K562 (cell line): ENCODE data around the gene SIKE1. TPM values are rescaled to one million over a fixed set of nuclear protein-coding genes. Genes with fewer than 3 reads are reported as not detected.

ENCODE experiments used
- ATAC-seq: fragments of 200-7000 bp; cut with Tn5 transposase; 3 replicates; pipeline ENCODE4 v1.9.1; 2020; ENCODE audit warnings: moderate library complexity
- BruUV-seq: library from RNA; stranded (reverse); fragments of 400-500 nt; replicated peaks from 2 replicates; lab custom pipeline; 2021; lab: Mats Ljungman, UMichigan
- CTCF ChIA-PET: fragments of 300-600 bp; formaldehyde crosslinking; extraction: SDS; loops from one replicate; lab custom pipeline; 2021; ENCODE audit warnings: low intra/inter-chr PET ratio; lab: Yijun Ruan, JAX
- POLR2A ChIA-PET: fragments of 300-600, 350-650 bp; sonication (Branson Sonifier 250); formaldehyde crosslinking; extraction: SDS; loops from one replicate; lab custom pipeline; 2021; ENCODE audit warnings: antibody characterized with exemption, inconsistent platforms; lab: Yijun Ruan, JAX
- DNase-seq, 4 experiments: peaks; one replicate each; pipeline versions ENCODE4 v3.0.0 to v3.0.0-alpha.2; 2011 to 2018; ENCODE audit warnings: low spot score in 3 of 4, mixed read lengths in 3 of 4; ENCODE audit errors: extremely low read depth in 1 of 4
- FAIRE-seq: peaks from 2 replicates; lab custom pipeline; 2011; peaks lifted over from hg19 to GRCh38; lab: Jason Lieb, UNC
- H2AFZ ChIP-seq: 2 replicates; pipeline ENCODE4 v1.6.0; 2011; ENCODE audit warnings: low read depth, low read length, control low read depth, inconsistent platforms
- H3K27ac ChIP-seq: fragments of 200-600 bp; 3 replicates; pipeline ENCODE4 v1.8.0; 2011; ENCODE audit warnings: low read depth, mild to moderate bottlenecking, control low read depth, inconsistent platforms, low read length, moderate library complexity, mixed read lengths; ENCODE audit errors: extremely low read depth
- H3K27me3 ChIP-seq, 2 experiments: fragments of 300-600 bp in 1 of 2; 2 replicates in 1 of 2; 3 replicates in 1 of 2; pipeline versions ENCODE4 v1.6.0 to v1.8.0; 2011; ENCODE audit warnings: inconsistent platforms in 2 of 2, low read length in 2 of 2, mild to moderate bottlenecking in 1 of 2, mixed read lengths in 1 of 2, moderate library complexity in 1 of 2; ENCODE audit not compliant: control insufficient read depth in 2 of 2, insufficient read depth in 2 of 2
- H3K36me3 ChIP-seq: fragments of 300-600 bp; 3 replicates; pipeline ENCODE4 v1.8.0; 2011; ENCODE audit warnings: mild to moderate bottlenecking, low read length, inconsistent platforms; ENCODE audit not compliant: control insufficient read depth, insufficient read depth
- H3K4me1 ChIP-seq, 2 experiments: fragments of 200-600 bp in 1 of 2; replicated peaks in 1 of 2; 2 replicates in 1 of 2; 3 replicates in 1 of 2; pipeline versions ENCODE4 v1.5.1 to v1.8.0; 2011; ENCODE audit warnings: inconsistent platforms in 2 of 2, low read length in 2 of 2, mild to moderate bottlenecking in 1 of 2, mixed read lengths in 1 of 2, moderate library complexity in 1 of 2; ENCODE audit not compliant: control insufficient read depth in 2 of 2, insufficient read depth in 2 of 2
- H3K4me2 ChIP-seq: 2 replicates; pipeline ENCODE4 v1.6.1; 2011; ENCODE audit warnings: low read length, control low read depth, inconsistent platforms, mixed read lengths; ENCODE audit not compliant: insufficient read depth
- H3K4me3 ChIP-seq: fragments of 200-600 bp; sonication (generic), shearing (Covaris generic); 2 replicates; pipeline ENCODE4 v1.5.1; 2016; ENCODE audit warnings: control low read depth, inconsistent platforms
- H3K79me2 ChIP-seq: fragments of 200-600 bp; 3 replicates; pipeline ENCODE4 v1.8.0; 2011; ENCODE audit warnings: low read length, inconsistent platforms; ENCODE audit not compliant: control insufficient read depth, insufficient read depth
- H3K9ac ChIP-seq, 2 experiments: 2 replicates each; pipeline versions ENCODE4 v1.6.0 to v1.6.1; 2011; ENCODE audit warnings: low read depth in 2 of 2, low read length in 2 of 2, control low read depth in 1 of 2, inconsistent platforms in 1 of 2, mild to moderate bottlenecking in 1 of 2, mixed read lengths in 1 of 2; ENCODE audit not compliant: insufficient read depth in 1 of 2
- H3K9me1 ChIP-seq: one replicate; pipeline ENCODE4 v1.6.0; 2011; ENCODE audit warnings: inconsistent platforms, mild to moderate bottlenecking, low read length, moderate library complexity; ENCODE audit not compliant: control insufficient read depth, insufficient read depth
- H3K9me3 ChIP-seq: replicated peaks from 2 replicates; pipeline ENCODE4 v1.5.1; 2011; ENCODE audit warnings: low read depth, low read length, inconsistent platforms; ENCODE audit not compliant: control insufficient read depth, insufficient read depth
- H4K20me1 ChIP-seq: replicated peaks from 2 replicates; pipeline ENCODE4 v1.6.1; 2011; ENCODE audit warnings: low read length, inconsistent platforms, mixed read lengths; ENCODE audit not compliant: control insufficient read depth, insufficient read depth
- CEBPB ChIP-seq: fragments of 450-650 bp; IDR thresholded peaks from 2 replicates; pipeline ENCODE4 v1.6.1; 2016; ENCODE audit warnings: missing genetic modification characterization, missing compliant biosample characterization
- CEBPG ChIP-seq, 3 experiments: fragments of 200-800 bp in 1 of 3; sonication (Bioruptor generic) in 1 of 3; sonication (generic) in 1 of 3; formaldehyde crosslinking in 1 of 3; IDR thresholded peaks in 2 of 3; conservative IDR thresholded peaks in 1 of 3; 2 replicates each; pipeline versions ENCODE4 v1.6.1 to v1.8.0; 2016 to 2022; ENCODE audit warnings: missing compliant biosample characterization in 2 of 3, missing genetic modification characterization in 2 of 3, mild to moderate bottlenecking in 1 of 3, missing genetic modification reagents in 1 of 3
- ELF1 ChIP-seq: fragments of 200-800 bp; sonication (Bioruptor generic); IDR thresholded peaks from 2 replicates; pipeline ENCODE4 v1.6.1; 2016; ENCODE audit warnings: missing genetic modification characterization, missing compliant biosample characterization
- EWSR1 ChIP-seq: fragments of 450-650 bp; IDR thresholded peaks from 2 replicates; pipeline ENCODE4 v1.6.1; 2018; ENCODE audit warnings: borderline replicate concordance, mild to moderate bottlenecking, low read depth, moderate library complexity; ENCODE audit not compliant: partially characterized antibody
- MEF2D ChIP-seq: conservative IDR thresholded peaks from 2 replicates; pipeline ENCODE4 v1.6.1; 2016; ENCODE audit warnings: low read depth, missing genetic modification characterization, missing compliant biosample characterization
- NCOA1 ChIP-seq: fragments of 450-650 bp; IDR thresholded peaks from 2 replicates; pipeline ENCODE4 v1.6.1; 2016; ENCODE audit warnings: low read depth
- NFE2 ChIP-seq: IDR thresholded peaks from 2 replicates; pipeline ENCODE4 v1.6.1; 2014; ENCODE audit warnings: antibody characterized with exemption, low read depth
- NR2C1 ChIP-seq, 2 experiments: fragments of 450-650 bp; IDR thresholded peaks; 2 replicates each; pipeline ENCODE4 v1.6.1; 2017; ENCODE audit warnings: mild to moderate bottlenecking in 2 of 2, antibody characterized with exemption in 1 of 2, inconsistent platforms in 1 of 2, missing compliant biosample characterization in 1 of 2, missing genetic modification characterization in 1 of 2
- STAG1 ChIP-seq: sonication (generic); formaldehyde crosslinking; IDR thresholded peaks from 2 replicates; pipeline ENCODE4 v1.5.0; 2020; ENCODE audit warnings: missing genetic modification reagents, borderline replicate concordance
- ZFP36 ChIP-seq: fragments of 150-350 bp; IDR thresholded peaks from 2 replicates; pipeline ENCODE4 v1.6.1; 2018; ENCODE audit warnings: low read length, low read depth; ENCODE audit not compliant: partially characterized antibody
- ZKSCAN8 ChIP-seq: fragments of 200-800 bp; sonication (Bioruptor generic); IDR thresholded peaks from 2 replicates; pipeline ENCODE4 v1.6.1; 2016; ENCODE audit warnings: missing genetic modification characterization, missing compliant biosample characterization
- ZNF134 ChIP-seq: fragments of 250-450 bp; sonication (Bioruptor Pico); conservative IDR thresholded peaks from 2 replicates; pipeline ENCODE4 v1.4.0; 2020
- ZNF175 ChIP-seq: fragments of 200-800 bp; sonication (Bioruptor generic); IDR thresholded peaks from 2 replicates; pipeline ENCODE4 v1.6.1; 2016; ENCODE audit warnings: low read depth, mild to moderate bottlenecking, missing genetic modification characterization, missing compliant biosample characterization
- ZNF778 ChIP-seq: fragments of 450-650 bp; formaldehyde crosslinking; IDR thresholded peaks from 2 replicates; pipeline ENCODE4 v1.4.0; 2020; ENCODE audit warnings: mild to moderate bottlenecking, moderate library complexity
- WGBS: fragments of 100-300 bp; shearing (Covaris generic); methylation state at CpG from one replicate; pipeline ENCODE4 v1.1.6; 2016; ENCODE audit warnings: low coverage, mixed read lengths; ENCODE audit not compliant: insufficient coverage; ENCODE audit errors: missing lambda C conversion rate; 5-methylcytosine and 5-hydroxymethylcytosine counted together
- in situ Hi-C: fragments of 300-500 bp; cut with MboI; formaldehyde crosslinking; loops from 4 replicates; pipeline ENCODE4 v1.15.0; 2018; ENCODE audit warnings: inconsistent platforms, mixed read lengths
- intact Hi-C: fragments of 100-400 bp; cut with micrococcal nuclease; formaldehyde crosslinking; loops from 2 replicates; pipeline ENCODE4 v1.14.2; 2022
- polyA plus RNA-seq, 8 experiments: library from polyadenylated mRNA; depleted of rRNA in 4 of 8; stranded (reverse) in 5 of 8; unstranded in 3 of 8; fragments of >200 nt; fragmentation: Nextera tagmentation in 2 of 8; fragmentation: Illumina TruSeq in 1 of 8; extraction: Ambion mirVana in 2 of 8; extraction: Trizol in 1 of 8; gene quantifications; 2 replicates each; pipeline versions ENCODE4 v1.2.1 to v1.2.3, GENCODE V29; 2011 to 2014; ENCODE audit warnings: inconsistent platforms in 1 of 8, missing spikeins in 1 of 8
- total RNA-seq, 7 experiments: library from RNA; depleted of rRNA in 6 of 7; stranded (reverse); fragments of >200 nt in 6 of 7; fragmentation: Illumina TruSeq in 2 of 7; extraction: Trizol in 2 of 7; gene quantifications; 2 replicates each; pipeline versions ENCODE4 v1.2.1 to v1.2.3, GENCODE V29; 2011 to 2021; ENCODE audit warnings: low replicate concordance in 1 of 7
- TF ChIP-seq, protein P1 (sequence below), 2 experiments: IDR thresholded peaks in 1 of 2; conservative IDR thresholded peaks in 1 of 2; 2 replicates each; pipeline ENCODE4 v1.6.1; 2016; ENCODE audit warnings: low read depth in 2 of 2, mild to moderate bottlenecking in 1 of 2, missing compliant biosample characterization in 1 of 2, missing genetic modification characterization in 1 of 2, moderate library complexity in 1 of 2

The SIKE1 gene
- total and polyA plus RNA-seq, 9 of the 15 experiments (the other 6 are each of a cell fraction or from before 2014, with no cell fraction given), result 21.8 to 144 (median 76.3) TPM

DNA sequence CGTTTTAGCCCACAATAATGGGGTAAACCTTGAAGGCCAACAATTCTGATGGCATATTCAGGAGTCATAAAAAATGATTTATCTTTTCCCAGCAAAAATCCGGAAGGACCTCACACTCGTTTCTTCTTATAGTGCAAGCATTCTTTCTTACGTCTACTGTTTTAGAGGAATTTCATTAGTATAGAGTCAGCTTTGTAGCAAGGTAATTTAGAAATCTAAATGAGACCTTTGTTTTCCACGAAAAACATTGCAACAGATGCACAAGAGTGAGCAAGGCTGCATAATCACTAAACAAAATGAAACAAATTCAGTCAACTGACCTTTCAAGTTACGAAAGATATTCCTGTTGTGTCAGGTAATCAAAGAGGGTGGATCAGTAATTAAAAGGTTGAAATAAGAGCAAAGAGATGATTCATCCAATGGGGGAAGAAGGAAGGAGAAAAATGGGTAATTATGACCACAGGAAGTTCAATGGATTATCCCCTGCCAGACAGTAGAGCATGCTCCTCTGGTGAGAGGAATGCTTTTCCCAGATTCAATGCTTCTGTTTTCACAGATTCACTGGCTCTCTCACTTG, 22.1 kb downstream of the SIKE1 start:
- peaks cover 6% of the 10 kb centered on the region for H3K9me3 ChIP-seq
- ATAC-seq, result no peak
- TF ChIP-seq ZKSCAN8 (CRISPR knock-in tag) (peak; percentile 62; the same call in 1 of the 2 replicates), NCOA1 (no peak), NR2C1 (IDR thresholded peaks at IDR 0.05) (no peak), NR2C1 (tag; IDR thresholded peaks at IDR 0.05) (peak; percentile 1; the same call in 1 of the 2 replicates), MEF2D (tag) (no peak), CEBPB (tag) (peak; percentile 13; the same call in 1 of the 2 replicates), CEBPG (CRISPR knock-in tag; IDR thresholded peaks at IDR 0.05) (no peak), CEBPG (tag; conservative IDR thresholded peaks at IDR 0.05 in 1 of 2, IDR thresholded peaks at IDR 0.05 in 1 of 2) (0 out of 4 replicates have a peak, but pooled peaks of 1 of the 2 experiments have one; percentile 43), ZNF134 (CRISPR knock-in tag) (no peak), ZFP36 (no peak), ZNF778 (CRISPR knock-in tag) (no peak), STAG1 (CRISPR knock-in tag) (no peak), NFE2 (no peak), EWSR1 (peak; percentile 60), ZNF175 (CRISPR knock-in tag) (peak; percentile 21; the same call in 1 of the 2 replicates), ELF1 (tag) (0 out of 2 replicates have a peak, but pooled peaks have one; percentile 5)
- TF ChIP-seq, protein P1, sequence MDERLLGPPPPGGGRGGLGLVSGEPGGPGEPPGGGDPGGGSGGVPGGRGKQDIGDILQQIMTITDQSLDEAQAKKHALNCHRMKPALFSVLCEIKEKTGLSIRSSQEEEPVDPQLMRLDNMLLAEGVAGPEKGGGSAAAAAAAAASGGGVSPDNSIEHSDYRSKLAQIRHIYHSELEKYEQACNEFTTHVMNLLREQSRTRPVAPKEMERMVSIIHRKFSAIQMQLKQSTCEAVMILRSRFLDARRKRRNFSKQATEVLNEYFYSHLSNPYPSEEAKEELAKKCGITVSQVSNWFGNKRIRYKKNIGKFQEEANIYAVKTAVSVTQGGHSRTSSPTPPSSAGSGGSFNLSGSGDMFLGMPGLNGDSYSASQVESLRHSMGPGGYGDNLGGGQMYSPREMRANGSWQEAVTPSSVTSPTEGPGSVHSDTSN (CRISPR knock-in tag; IDR thresholded peaks at IDR 0.05; ENCODE audit: low read depth), result no peak
- TF ChIP-seq, protein P1 (tag; conservative IDR thresholded peaks at IDR 0.05; ENCODE audit: low read depth), result peak; percentile 65

More for the DNA sequence above, 22.1 kb downstream of the SIKE1 start:
- Histone ChIP-seq H3K79me2 (peaks cover 45% of the 10 kb centered on the region), H4K20me1 (peaks cover 36% of the 10 kb centered on the region), H3K9ac (peak overlapping the region; percentile 98 to 100; a peak in 3 of 4 replicates), H3K4me2 (peak overlapping the region; percentile 100), H3K9me1 (no peaks in the 10 kb centered on the region), H3K36me3 (peaks cover 34% of the 10 kb centered on the region), H3K27me3 (no peaks in the 10 kb centered on the region), H3K4me1 (peaks cover 3 to 19% of the 10 kb centered on the region in 2 experiments; a peak in 3 of 5 replicates), H2AFZ (peak overlapping the region; percentile 99), H3K27ac (peak overlapping the region; percentile 100), H3K4me3 (peak overlapping the region; percentile 93)
- DNase-seq (peak in 1 of 4 experiments; percentile 16), FAIRE-seq (no peak)
- intact Hi-C loops (loop anchor here (1.0 to 10.0 kb wide), 3 partner anchors 22 to 414 kb away; partner anchors contain the start of genes BCAS2 and SIKE1), in situ Hi-C loops (no loop called here)
- ChIA-PET POLR2A (interaction anchor here (0.6 to 2.6 kb wide), 7 partner anchors 11 to 298 kb away, joined by 3 to 16 read pairs (median 4); partner anchors contain the start of gene SIKE1), CTCF (interaction anchor here (0.7 to 1.2 kb wide), 2 partner anchors 411 to 618 kb away, joined by 3 to 4 read pairs; no protein-coding TSS in a partner anchor)
- 40% methylated on average over 6 of the region's 6 CpGs for WGBS
- BruUV-seq, result no TSS peak
